COR-L47 (cell line): Measurements from ENCODE around the gene MERTK.
A peak's percentile ranks its signal among the peaks of the same experiment; 100 is the strongest.

ENCODE experiments used
- DNase-seq: peaks from one replicate; lab custom pipeline; 2025; lab: John Stamatoyannopoulos, UW

The MERTK gene

DNA sequence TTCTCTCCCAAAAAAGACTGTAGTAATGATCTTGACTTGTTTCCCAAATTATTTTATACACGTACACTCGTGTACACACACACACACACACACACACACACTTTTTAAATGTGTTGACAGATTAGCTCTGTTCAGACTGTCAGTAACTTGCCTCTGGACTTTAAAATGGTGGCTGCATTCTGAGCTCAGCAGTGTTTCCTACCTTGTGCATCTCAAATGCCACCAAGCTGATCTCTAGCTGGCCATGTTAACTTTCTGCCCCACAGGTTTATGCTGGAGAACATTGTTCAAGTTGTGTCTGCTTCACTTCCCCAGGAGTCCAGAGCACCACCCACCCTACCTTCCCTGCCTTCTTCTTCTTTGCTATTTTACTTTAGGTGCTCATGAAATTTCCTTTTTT is 83.3 kb downstream of the MERTK start:
- DNase-seq: no peak

GRCh38 chr2:111982822-111983221 is 84.4 kb downstream of the MERTK start:
- no peak for DNase-seq

DNA sequence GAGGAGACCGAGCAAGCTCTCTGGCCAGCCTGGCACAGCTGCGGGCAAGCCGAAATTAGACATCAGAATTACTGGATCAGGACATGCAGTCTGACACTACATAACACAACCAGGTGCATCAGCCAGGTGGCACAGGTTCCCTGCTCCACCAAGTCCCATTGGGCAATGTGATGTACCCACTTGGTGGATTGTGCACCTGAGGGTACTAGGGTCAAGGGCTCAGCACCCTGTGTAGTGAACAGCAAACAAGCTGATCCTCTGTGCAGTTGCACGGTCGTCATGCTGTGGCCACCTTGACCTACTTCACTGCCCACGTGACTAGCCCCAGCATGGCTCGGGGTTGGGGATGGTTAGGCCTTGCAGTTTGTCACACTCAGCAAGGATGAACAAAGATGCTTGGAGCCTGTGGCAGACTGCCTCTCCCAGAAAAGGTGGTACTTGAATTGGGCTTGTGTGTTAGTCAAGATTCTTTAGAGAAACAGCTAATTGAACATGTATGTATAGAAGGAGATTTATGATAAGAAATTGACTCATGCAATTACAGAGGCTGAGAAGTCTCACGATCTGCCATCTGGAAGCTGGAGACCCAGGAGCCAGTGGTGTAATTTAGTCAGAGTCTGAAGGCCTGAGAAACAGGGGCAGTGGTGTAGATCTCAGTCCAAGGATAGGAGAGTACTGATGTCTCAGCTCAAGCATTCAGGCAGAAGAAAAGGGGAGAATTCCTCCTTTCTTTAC is 85.2 kb downstream of the MERTK start:
- DNase-seq: no peak

DNA sequence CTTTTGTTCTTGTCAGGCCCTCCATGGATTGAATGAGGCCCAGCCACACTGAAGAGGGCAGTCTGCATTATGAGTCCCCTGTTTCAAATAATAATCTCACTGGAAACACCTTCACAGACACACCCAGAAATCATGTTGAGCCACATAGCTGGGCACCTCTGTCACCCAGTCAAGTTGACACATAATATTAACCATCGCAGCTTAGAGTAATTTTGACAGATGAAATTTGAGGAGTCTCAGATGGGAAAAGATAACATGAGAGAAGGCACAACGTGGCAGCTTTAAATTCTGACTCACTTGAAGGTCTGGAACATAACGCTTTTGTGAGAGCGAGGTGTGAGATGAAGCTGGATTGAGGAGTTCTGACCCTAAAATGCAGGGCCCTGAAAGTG is 85.8 kb downstream of the MERTK start:
- DNase-seq: no peak

DNA sequence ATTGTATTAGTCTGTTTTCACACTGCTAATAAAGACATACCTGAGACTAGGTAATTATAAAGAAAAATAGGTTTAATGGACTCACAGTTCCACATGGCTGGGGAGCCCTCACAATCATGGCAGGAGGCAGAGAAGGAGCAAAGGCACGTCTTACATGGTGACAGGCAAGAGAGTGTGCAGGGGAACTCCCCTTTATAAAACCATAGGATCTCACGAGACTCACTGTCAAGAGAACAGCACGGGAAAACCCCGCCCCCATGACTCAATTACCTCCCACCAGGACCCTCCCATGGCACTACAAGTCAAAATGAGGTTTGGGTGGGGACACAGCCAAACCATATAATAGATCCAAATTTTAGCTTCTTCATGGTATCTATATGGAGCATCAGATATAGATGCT is 87.1 kb downstream of the MERTK start:
- no peak for DNase-seq

GRCh38 chr2:111986116-111986900 is 87.9 kb downstream of the MERTK start:
- no peak for DNase-seq

- DNase-seq: no peak
Measured at GRCh38 chr2:111990375-111990774, 92.0 kb downstream of the MERTK start.

DNA sequence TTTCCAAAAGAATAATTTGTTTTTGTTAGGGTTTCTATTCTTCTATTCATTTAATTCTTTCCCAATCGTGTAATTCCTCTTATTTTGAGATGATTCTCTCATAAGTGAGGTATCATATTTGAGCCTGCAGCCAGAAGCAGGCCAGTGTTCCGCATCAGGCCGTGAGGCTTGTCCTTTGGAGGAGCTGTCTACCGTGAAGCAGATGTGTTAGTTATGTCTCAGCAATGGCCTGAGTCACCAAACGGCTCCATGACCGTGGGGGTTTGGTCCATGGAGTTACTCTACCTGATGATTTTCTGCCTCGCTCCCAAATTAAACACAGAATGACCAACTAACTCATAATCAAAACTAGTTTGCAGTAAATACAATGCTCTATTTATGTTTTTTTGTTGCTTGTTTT is 92.4 kb downstream of the MERTK start:
- no peak for DNase-seq

- no peak for DNase-seq
Measured at GRCh38 chr2:111994042-111994441, 95.6 kb downstream of the MERTK start.

- no peak for DNase-seq
Measured at GRCh38 chr2:111995148-111995547, 96.7 kb downstream of the MERTK start.

- no peak for DNase-seq
Measured at GRCh38 chr2:111999809-112000208, 101.4 kb downstream of the MERTK start.

DNA sequence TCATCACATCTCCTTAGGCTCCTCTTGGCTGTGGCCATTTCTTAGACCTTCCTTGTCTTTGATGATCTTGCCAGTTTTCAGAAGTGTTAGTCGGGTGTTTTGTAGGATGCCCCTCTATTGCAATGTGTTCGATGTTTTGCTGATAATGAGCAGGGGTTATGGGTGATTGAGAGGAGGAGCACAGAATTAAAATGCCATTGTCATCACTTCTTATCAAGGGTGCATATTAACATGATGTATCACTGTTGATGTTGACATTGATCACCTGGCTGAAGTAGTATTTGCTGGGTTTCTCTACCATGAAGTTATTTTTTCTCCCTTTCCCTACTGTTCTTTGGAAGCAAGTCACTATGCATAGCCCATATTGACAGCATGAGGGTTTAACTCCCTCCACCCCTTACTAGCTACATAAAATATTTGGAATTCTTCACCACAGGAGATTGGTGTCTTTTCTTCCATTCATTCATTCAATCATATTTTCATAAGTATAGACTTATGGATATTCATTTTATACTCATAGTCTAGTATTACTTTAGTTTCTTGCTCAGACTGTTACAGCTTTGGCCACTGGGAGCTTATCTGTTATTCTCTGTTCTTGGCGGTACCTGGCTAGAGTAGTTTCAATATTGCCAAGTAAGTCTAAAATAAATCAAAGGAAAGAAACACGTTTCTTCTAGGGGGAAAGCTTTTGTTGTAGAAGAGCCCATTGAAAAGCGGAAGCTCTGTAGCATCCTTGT is 102.2 kb downstream of the MERTK start:
- DNase-seq: no peak

- DNase-seq: peak; percentile 1
Measured at GRCh38 chr2:112001136-112001715, 102.8 kb downstream of the MERTK start.

DNA sequence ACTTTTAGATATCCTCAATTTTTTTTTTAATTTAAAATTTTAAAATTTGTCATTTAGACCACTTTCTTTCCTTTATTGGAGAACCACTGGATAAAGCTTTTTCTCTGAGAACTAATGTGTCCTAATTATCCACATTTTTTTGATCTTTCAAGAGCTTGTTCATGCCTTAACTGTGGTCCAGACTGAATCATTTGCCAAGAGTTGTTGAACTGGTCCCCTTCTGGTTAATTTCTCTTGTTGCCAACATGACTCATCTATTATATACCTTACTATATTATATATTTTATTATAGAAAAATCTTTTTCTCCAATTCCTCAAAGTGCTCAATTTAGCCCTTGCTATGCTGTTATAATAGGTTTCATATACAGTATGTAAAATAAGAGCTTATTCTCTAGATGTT is 103.5 kb downstream of the MERTK start:
- no peak for DNase-seq

DNA sequence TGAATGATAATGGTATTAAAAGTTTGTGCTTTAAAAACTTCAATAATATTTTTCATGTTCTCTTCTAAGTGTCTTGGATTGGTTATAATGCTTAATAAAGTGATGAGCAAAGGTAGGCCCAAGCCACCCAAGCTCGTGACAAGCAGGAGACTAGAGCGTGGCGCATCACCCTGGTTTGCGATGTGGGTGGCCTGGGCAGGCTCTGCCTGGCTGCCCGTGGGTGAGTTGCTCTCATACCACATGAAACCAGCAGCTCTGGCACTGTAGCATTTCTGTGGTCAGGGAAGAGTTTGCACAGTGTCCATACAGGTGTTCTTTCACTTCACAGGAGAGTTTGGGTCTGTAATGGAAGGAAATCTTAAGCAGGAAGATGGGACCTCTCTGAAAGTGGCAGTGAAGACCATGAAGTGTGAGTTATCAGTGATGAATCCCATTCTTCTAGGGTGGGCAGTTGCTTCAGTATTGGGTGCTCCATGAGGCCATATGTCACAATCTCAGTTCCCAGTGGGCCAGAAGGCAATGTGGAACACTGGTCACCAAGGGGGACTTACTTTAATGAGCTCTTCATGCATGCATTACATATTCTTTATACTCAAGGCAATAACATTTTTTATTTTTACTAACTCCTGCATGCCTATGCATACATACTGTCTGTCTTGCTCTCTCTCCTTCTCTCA is 105.3 kb downstream of the MERTK start:
- DNase-seq: no peak

GRCh38 chr2:112004253-112004645 is 105.8 kb downstream of the MERTK start:
- DNase-seq: no peak

DNA sequence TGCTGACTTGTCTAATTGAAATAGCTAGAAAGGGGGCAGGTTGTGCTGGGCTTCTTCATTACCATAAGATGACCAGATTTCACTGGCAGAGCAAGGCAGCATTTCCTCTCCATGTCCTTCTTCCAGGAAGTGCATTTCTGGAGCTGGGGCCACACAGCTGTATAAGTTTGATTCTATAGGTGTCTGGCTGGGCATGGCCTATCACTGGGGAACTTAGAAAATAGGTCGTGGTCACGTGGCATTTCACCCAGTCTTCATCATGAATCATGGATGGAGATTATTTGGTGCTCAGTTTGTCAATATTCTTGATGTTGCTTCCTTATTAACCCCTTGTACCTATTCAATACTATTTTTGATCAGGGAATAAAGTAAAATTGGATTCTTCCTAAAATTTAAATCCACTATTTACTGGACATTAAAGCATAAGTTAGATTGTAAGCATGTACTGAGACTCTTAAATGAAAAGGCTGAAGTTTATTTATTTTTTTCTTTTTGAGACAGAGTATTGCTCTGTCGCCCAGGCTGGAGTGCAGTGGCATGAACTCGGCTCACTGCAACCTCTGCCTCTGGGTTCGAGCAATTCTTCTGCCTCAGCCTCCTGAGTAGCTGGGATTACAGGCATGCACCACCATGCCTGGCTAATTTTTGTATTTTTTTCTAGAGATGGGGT is 107.1 kb downstream of the MERTK start:
- DNase-seq: no peak

DNA sequence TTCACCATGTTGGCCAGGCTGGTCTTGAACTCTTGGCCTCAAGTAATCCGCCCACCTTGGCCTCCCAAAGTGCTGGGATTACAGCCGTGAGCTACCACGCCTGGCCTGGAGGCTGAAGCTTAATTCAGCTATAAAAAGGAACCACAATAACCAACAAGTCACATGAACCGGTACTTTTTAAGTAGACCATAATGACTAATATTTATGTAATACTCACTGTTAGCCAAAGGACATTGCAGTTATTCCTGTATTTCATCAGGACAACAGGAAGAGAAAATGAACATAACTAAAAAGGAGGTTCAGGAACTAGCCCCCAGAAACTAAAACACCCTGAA is 107.6 kb downstream of the MERTK start:
- no peak for DNase-seq

DNA sequence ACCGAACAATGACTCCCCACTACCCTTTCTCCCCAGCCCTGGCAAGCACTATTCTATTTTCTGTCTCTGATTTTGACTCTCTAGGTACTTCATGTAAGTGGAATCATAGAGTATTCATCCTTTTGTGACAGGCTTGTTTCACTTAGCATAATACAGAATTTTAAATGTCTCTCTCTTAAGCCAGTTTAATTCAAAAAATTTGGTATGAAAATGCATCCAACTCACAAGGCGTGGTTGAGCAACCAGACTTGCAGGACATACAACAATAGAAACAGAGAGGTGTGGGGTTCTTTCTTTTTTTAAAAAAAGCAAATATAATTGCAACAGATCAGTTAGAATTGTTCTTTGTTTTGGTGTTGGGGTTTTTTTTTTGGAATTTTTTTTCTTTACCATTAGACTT is 109.1 kb downstream of the MERTK start:
- DNase-seq: no peak

DNA sequence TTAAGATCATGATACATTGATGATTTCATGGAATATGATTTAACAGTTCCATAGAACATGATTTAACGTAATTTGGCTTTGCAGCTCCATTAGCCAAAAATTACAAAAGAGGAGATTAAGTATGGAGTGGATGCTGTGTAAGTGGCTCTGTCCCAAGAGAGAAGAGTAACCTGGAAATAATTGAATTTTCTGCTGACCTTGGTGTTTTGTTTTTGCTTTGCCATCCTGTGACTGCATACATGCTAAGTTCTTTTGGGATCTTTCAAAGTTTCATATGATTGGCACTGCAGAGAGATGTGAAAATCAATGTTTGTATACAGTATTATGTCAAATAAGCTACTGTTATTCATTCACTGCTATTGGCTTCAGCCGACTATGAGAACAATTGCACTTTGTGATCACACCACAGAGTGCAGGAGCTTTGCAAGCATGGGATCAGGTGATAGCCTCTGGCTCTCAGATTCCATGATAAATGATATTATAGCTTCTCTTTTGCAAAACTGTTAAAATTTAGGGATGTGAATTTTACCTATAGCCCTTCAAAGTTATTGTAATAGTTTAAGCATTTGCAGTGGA is 110.6 kb downstream of the MERTK start:
- DNase-seq: no peak

DNA sequence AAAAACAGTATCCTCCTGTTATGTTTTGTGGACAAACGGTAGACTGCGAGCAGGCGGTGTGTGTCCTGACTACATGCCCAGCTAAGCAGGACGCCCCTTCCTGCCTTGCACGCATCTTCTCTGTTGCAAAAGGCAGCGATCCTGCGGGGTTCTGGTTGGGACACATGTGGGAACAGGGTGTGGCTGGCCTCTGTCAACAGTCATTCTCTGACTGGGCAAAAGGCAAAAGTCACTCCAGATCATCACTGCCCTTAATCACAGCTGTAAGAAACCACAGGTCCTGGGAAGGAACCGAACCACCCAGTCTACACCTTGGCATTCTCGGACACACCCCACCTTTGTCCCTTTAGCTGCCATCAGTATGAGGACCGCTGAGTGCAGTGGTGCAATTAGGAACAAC is 112.3 kb downstream of the MERTK start:
- no peak for DNase-seq
